Progenitor cell of endocrine pancreas (in vitro differentiated cells): ENCODE measurements around the gene EIF3A. TPM values are rescaled to one million over a fixed set of nuclear protein-coding genes. Genes with fewer than 3 reads are reported as not detected.
"Not testable (repeated sequence)": the region's sequence is repeated elsewhere in the genome, so short reads cannot be mapped to it uniquely, and the experiment has no call there.

Source experiments
- DNase-seq: peaks from one replicate; pipeline ENCODE4 v3.0.0; 2021; ENCODE audit warnings: low spot score; ENCODE audit not compliant: unreplicated experiment
- H3K27ac Mint-ChIP-seq: 2 replicates; pipeline ENCODE4 v1.8.0; 2021; ENCODE audit warnings: mild to moderate bottlenecking, moderate library complexity, mixed read lengths
- H3K27me3 Mint-ChIP-seq: 2 replicates; pipeline ENCODE4 v1.8.0; 2021; ENCODE audit warnings: mixed read lengths
- H3K36me3 Mint-ChIP-seq: 2 replicates; pipeline ENCODE4 v1.8.0; 2022; ENCODE audit warnings: mixed read lengths; ENCODE audit not compliant: insufficient read depth
- H3K4me1 Mint-ChIP-seq: 2 replicates; pipeline ENCODE4 v1.8.0; 2021; ENCODE audit warnings: low read depth, mixed read lengths
- H3K4me3 Mint-ChIP-seq: 2 replicates; pipeline ENCODE4 v1.8.0; 2021; ENCODE audit warnings: low read depth, mild to moderate bottlenecking, moderate library complexity, mixed read lengths
- H3K9me3 Mint-ChIP-seq: 2 replicates; pipeline ENCODE4 v1.8.0; 2021; ENCODE audit warnings: low read depth, mixed read lengths
- total RNA-seq: library from RNA; stranded (reverse); gene quantifications from 2 replicates; pipeline ENCODE4 v1.2.1, GENCODE V29; 2021
- TF ChIP-seq, protein P1 (sequence below): fragments of 200-600 bp; sonication (generic); IDR thresholded peaks from one replicate; pipeline ENCODE4 v1.5.0; 2021; ENCODE audit warnings: antibody characterized with exemption, mild to moderate bottlenecking; ENCODE audit not compliant: unreplicated experiment

Gene EIF3A
- total RNA-seq, 1 donor from 2014 or later = 127 TPM

GRCh38 chr10:119112056-119112455, 31.4 kb upstream of the EIF3A start:
- H3K36me3 Mint-ChIP-seq = peaks cover 16% of the 10 kb centered on the region

DNA sequence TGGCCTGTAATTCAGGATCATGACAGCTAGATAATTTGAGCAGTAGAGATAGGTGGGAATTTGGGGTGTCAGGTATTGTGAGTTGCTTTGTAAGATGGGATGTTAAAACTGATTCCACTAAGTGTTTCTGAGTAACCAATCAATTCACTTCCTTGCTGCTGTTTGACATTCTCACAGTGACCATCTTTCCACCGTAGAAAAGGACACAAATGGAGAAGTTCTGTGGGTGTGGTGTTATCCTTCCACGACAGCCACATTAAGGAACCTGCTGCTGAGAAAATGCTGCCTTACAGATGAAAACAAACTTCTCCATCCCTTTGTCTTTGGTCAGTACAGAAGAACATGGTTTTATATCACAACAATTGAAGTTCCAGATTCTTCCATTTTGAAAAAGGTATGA, 27.2 kb upstream of the EIF3A start:
- not testable (repeated sequence) for DNase-seq, H3K36me3 Mint-ChIP-seq, H3K4me1 Mint-ChIP-seq, H3K27me3 Mint-ChIP-seq, H3K4me3 Mint-ChIP-seq, H3K9me3 Mint-ChIP-seq
- peak overlapping the region; percentile 31 for H3K27ac Mint-ChIP-seq

More at GRCh38 chr10:119112056-119112455, 31.4 kb upstream of the EIF3A start:
- Mint-ChIP-seq H3K9me3 (no peaks in the 10 kb centered on the region), H3K4me1 (no peaks in the 10 kb centered on the region), H3K4me3 (no peak overlapping the region), H3K27ac (no peak overlapping the region), H3K27me3 (no peaks in the 10 kb centered on the region)
- TF ChIP-seq, protein P1, sequence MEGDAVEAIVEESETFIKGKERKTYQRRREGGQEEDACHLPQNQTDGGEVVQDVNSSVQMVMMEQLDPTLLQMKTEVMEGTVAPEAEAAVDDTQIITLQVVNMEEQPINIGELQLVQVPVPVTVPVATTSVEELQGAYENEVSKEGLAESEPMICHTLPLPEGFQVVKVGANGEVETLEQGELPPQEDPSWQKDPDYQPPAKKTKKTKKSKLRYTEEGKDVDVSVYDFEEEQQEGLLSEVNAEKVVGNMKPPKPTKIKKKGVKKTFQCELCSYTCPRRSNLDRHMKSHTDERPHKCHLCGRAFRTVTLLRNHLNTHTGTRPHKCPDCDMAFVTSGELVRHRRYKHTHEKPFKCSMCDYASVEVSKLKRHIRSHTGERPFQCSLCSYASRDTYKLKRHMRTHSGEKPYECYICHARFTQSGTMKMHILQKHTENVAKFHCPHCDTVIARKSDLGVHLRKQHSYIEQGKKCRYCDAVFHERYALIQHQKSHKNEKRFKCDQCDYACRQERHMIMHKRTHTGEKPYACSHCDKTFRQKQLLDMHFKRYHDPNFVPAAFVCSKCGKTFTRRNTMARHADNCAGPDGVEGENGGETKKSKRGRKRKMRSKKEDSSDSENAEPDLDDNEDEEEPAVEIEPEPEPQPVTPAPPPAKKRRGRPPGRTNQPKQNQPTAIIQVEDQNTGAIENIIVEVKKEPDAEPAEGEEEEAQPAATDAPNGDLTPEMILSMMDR = no peak
- no peak for DNase-seq

GRCh38 chr10:119107106-119107505, 26.5 kb upstream of the EIF3A start:
- not testable (repeated sequence) for H3K9me3 Mint-ChIP-seq, H3K4me3 Mint-ChIP-seq, H3K4me1 Mint-ChIP-seq, H3K27ac Mint-ChIP-seq, H3K27me3 Mint-ChIP-seq, DNase-seq, H3K36me3 Mint-ChIP-seq

DNA sequence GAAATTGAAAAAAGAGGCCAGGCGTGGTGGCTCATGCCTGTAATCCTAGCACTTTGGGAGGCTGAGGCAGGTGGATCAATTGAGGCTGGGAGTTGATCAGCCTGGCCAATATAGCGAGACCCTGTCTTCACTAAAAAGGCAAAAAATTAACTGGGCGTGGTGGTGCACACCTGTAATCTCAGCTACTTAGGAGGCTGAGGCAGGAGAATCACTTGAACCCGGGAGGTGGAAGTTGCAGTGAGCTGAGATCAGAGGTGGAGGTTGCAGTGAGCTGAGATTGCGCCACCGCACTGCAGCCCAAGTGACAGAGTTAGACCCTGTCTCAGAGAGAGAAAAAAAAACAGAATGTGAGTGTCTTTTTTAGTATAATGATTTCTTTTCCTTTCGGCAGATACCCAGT, 25.3 kb upstream of the EIF3A start:
- H3K4me3 Mint-ChIP-seq = peak overlapping the region; percentile 41
- not testable (repeated sequence) for H3K36me3 Mint-ChIP-seq, H3K9me3 Mint-ChIP-seq, DNase-seq, H3K27ac Mint-ChIP-seq, H3K4me1 Mint-ChIP-seq, H3K27me3 Mint-ChIP-seq

DNA sequence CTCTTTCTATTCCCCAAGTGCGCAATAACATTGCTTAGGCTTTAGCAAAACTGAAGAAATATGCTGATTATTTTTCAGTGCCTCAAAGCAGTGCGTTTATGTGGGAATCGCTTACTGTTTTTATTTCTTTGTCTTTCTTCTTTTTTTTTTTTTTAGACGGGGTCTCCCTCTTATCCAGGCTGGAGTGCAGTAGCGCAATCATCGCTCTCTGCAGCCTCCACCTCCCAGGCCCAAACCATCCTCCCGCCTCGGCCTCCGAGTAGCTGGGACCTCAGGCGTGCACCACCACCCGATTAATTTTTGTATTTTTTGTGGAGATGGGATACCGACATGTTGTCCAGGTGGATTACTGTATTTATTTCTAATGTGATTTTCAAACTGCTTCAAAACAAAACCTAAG, 24.5 kb upstream of the EIF3A start:
- H3K4me1 Mint-ChIP-seq = peaks cover 3% of the 10 kb centered on the region
- H3K36me3 Mint-ChIP-seq = peaks cover 6% of the 10 kb centered on the region
- no peaks in the 10 kb centered on the region for H3K27me3 Mint-ChIP-seq
- no peak for DNase-seq
- H3K4me3 Mint-ChIP-seq = peak overlapping the region; percentile 78
- TF ChIP-seq, protein P1 = no peak
- H3K27ac Mint-ChIP-seq = no peak overlapping the region
- H3K9me3 Mint-ChIP-seq = no peaks in the 10 kb centered on the region

GRCh38 chr10:119104654-119105015, 24.0 kb upstream of the EIF3A start:
- peak; percentile 18 for DNase-seq
- no peaks in the 10 kb centered on the region for H3K9me3 Mint-ChIP-seq
- peaks cover 3% of the 10 kb centered on the region for H3K4me1 Mint-ChIP-seq
- H3K27ac Mint-ChIP-seq = peak overlapping the region; percentile 49
- TF ChIP-seq, protein P1 = no peak
- peak overlapping the region; percentile 78 for H3K4me3 Mint-ChIP-seq
- H3K27me3 Mint-ChIP-seq = no peaks in the 10 kb centered on the region
- peaks cover 6% of the 10 kb centered on the region for H3K36me3 Mint-ChIP-seq

DNA sequence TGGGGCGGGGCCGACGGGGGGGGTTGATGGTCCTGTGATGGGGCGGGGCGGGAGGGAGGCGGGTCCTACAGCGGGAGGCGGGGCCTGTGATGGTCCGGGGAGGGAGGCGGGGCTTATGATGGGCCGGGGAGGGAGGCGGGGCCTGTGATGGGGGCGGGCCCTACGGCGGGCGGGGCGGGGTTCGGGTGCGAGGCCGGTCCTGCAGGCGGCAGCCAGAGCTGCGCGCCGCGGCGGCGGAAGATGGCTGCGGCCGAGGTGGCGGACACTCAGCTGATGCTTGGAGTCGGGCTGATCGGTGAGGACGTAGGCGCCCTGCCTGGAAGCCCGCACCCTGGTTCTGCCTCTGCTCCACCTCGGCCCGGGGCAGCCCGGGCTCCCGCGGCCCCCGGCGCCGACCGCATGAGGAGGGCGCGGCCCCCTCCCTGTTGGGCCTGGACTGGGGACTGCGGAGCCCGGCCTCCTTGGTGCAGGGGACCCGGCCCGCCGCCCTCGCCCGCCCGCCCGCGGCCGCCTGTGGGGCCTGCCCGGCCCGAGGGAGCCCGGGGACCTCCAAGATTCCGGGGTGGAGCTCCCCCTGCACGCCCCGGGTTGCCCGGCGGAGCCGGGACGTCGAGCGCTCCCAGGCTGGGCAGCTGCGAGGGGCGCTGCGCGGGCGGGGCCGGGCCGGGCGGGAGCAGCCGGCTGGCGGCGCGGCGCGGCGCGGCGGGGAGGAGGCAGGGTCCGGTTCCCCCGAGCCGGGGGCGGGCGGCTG, 23.5 kb upstream of the EIF3A start, which contains the start of gene DENND10:
TSS of gene DENND10 (plus strand) at position 211 of the 751 bp plus-strand sequence. CDS start at position 241, 30 bp downstream.
- H3K4me1 Mint-ChIP-seq = peaks cover 3% of the 10 kb centered on the region
- H3K9me3 Mint-ChIP-seq = no peaks in the 10 kb centered on the region
- peaks cover 4% of the 10 kb centered on the region for H3K36me3 Mint-ChIP-seq
- DNase-seq = peak; percentile 68
- peak within 1 kb of the TSS; percentile 49 for H3K27ac Mint-ChIP-seq
- TF ChIP-seq, protein P1 = no peak
- H3K27me3 Mint-ChIP-seq = no peaks in the 10 kb centered on the region
- peak within 1 kb of the TSS; percentile 78 for H3K4me3 Mint-ChIP-seq
